Activated naive CD4-positive, alpha-beta T cell treated with anti-CD3 and anti-CD28 coated beads for 36 hours (primary cell): ENCODE measurements around the gene CSTPP1. TPM values are rescaled to one million over a fixed set of nuclear protein-coding genes. Genes with fewer than 3 reads are reported as not detected.

Experiments used
- CTCF ChIA-PET: fragments of 350-600 bp; sonication (Branson Sonifier 250); formaldehyde crosslinking; loops from one replicate; lab custom pipeline; 2021; ENCODE audit warnings: antibody characterized with exemption; lab: Charles Lee
- DNase-seq: peaks from one replicate; pipeline ENCODE4 v3.0.0-alpha.2; 2020
- H3K27ac Mint-ChIP-seq: one replicate; pipeline ENCODE4 v1.8.0; 2021; ENCODE audit warnings: mild to moderate bottlenecking, mixed read lengths
- H3K27me3 Mint-ChIP-seq: one replicate; pipeline ENCODE4 v1.8.0; 2021; ENCODE audit warnings: low read depth, mixed read lengths
- H3K36me3 Mint-ChIP-seq: one replicate; pipeline ENCODE4 v1.8.0; 2021; ENCODE audit warnings: low read depth, mixed read lengths
- H3K4me1 Mint-ChIP-seq: one replicate; pipeline ENCODE4 v1.8.0; 2021; ENCODE audit warnings: low read depth, mixed read lengths
- H3K4me3 Mint-ChIP-seq: one replicate; pipeline ENCODE4 v1.8.0; 2021; ENCODE audit warnings: mild to moderate bottlenecking, moderate library complexity, mixed read lengths
- H3K9me3 Mint-ChIP-seq: one replicate; pipeline ENCODE4 v1.8.0; 2021; ENCODE audit warnings: mixed read lengths
- intact Hi-C: fragments of 100-400 bp; cut with micrococcal nuclease; formaldehyde crosslinking; loops from one replicate; pipeline ENCODE4 v1.15.1; 2023
- total RNA-seq, 2 experiments: library from RNA; stranded (reverse); gene quantifications; one replicate each; pipeline ENCODE4 v1.2.3, GENCODE V29; 2021

CSTPP1 gene
- total RNA-seq, 2 experiments from 2014 or later = 14.0 TPM

DNA sequence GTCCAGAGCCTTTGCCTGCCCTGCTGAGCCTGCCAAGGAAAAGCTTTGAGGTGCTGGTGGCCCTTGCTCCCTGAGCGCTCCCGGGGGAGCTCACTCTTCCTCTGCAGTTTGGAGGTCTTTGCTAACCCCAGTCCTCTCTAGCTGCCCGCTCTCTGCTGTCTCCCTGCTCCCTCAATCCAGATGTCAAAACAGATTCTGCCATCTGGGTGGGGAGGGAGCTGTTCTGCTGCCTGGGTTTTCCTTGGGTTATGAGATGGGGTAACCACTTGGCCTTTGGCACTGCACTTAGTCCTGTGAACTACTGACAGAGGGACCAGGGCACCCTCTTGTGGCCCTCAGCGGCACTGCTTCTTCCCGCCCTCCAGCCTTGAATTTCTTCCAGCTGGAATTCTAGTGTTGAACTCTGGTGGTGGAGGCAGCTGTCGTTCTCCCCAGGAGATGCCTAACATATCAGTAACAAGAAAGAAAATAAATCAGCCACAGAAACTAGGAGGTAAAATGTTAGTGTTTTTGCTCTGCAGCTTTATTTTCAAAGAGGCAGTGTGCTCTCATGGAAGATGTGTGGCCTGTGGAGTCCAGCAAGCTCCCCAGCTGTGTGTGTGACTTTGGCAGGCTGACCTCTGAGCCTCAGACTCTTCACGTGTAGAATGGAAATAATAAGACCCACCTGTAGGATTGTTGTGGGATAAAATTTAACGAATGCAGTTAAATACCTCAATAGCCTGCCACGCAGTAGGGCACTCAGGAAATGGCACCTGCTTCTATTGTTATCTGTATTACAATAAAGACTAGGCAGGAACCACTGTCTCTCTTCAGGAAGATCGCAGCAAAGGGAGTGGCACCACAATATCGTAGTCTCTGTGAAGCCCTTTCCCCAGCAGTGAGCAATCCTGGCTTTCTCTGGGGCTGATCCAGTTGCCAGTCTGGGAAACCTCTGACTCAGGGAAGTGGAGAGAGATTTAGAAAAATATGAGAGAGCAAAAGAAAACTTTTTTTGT is 216.7 kb downstream of the CSTPP1 start:
- CTCF ChIA-PET = interaction anchor here (0.6 to 3.5 kb wide), 55 partner anchors 9 to 452 kb away, joined by 3 to 38 read pairs (median 4); partner anchors contain the start of genes ARFGAP2, LRP4 and ZNF408
- no peak overlapping the region for H3K4me3 Mint-ChIP-seq
- H3K36me3 Mint-ChIP-seq = no peaks in the 10 kb centered on the region
- peaks cover 29% of the 10 kb centered on the region for H3K4me1 Mint-ChIP-seq
- H3K9me3 Mint-ChIP-seq = no peaks in the 10 kb centered on the region
- no peaks in the 10 kb centered on the region for H3K27me3 Mint-ChIP-seq
- no peak overlapping the region for H3K27ac Mint-ChIP-seq
- intact Hi-C loops = loop anchor here (1.0 kb wide), 2 partner anchors 233 to 264 kb away; no protein-coding TSS in a partner anchor
- DNase-seq = peak; percentile 72

- H3K27ac Mint-ChIP-seq = no peak overlapping the region
These were observed 218.3 kb downstream of the CSTPP1 start for GRCh38 chr11:47154616-47155570.

GRCh38 chr11:47155879-47156278 is 219.3 kb downstream of the CSTPP1 start:
- H3K27me3 Mint-ChIP-seq = no peaks in the 10 kb centered on the region
- CTCF ChIA-PET = interaction anchor here (0.6 to 2.2 kb wide), 3 partner anchors 219 to 259 kb away, joined by 3 to 12 read pairs (median 4); partner anchors contain the start of genes CSTPP1 and LRP4
- H3K9me3 Mint-ChIP-seq = no peaks in the 10 kb centered on the region
- peaks cover 29% of the 10 kb centered on the region for H3K4me1 Mint-ChIP-seq
- DNase-seq = no peak
- H3K27ac Mint-ChIP-seq = no peak overlapping the region
- no peaks in the 10 kb centered on the region for H3K36me3 Mint-ChIP-seq
- no peak overlapping the region for H3K4me3 Mint-ChIP-seq
- intact Hi-C loops = no loop called here

More at GRCh38 chr11:47154616-47155570, 218.3 kb downstream of the CSTPP1 start:
- no peaks in the 10 kb centered on the region for H3K27me3 Mint-ChIP-seq
- CTCF ChIA-PET = interaction anchor here (0.6 to 3.5 kb wide), 10 partner anchors 8 to 271 kb away, joined by 3 to 38 read pairs (median 8); partner anchors contain the start of genes CSTPP1 and LRP4
- no peak overlapping the region for H3K4me3 Mint-ChIP-seq
- intact Hi-C loops = no loop called here
- H3K36me3 Mint-ChIP-seq = no peaks in the 10 kb centered on the region
- peak; percentile 31 for DNase-seq
- no peaks in the 10 kb centered on the region for H3K9me3 Mint-ChIP-seq
- peaks cover 29% of the 10 kb centered on the region for H3K4me1 Mint-ChIP-seq

DNA sequence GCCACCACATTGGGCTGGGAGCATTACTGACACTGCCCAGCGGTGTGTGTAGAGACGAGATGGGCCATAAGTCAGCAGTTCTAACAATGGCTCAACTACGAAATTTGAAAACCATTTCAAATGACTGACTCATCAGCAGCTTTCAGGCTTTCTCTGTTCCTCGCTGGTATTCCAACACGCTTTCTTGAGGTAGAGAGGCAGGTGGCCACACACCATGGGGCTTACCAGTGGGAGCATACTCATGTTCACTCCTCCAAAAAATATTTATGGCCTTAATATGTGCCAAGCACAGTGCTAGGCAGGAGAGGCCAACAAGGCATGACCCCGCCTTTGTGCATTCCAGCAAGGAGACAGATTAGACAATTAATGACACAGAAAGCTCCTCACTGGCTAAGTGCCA is 219.8 kb downstream of the CSTPP1 start:
- intact Hi-C loops = no loop called here
- Mint-ChIP-seq H3K27ac (no peak overlapping the region), H3K4me1 (peaks cover 29% of the 10 kb centered on the region), H3K4me3 (no peak overlapping the region), H3K36me3 (no peaks in the 10 kb centered on the region), H3K27me3 (no peaks in the 10 kb centered on the region), H3K9me3 (no peaks in the 10 kb centered on the region)
- CTCF ChIA-PET = interaction anchor here (2.2 kb wide), 1 partner anchor 237 kb away, joined by 12 read pairs; the partner anchor contains the start of gene LRP4
- no peak for DNase-seq

GRCh38 chr11:47156951-47157350 is 220.4 kb downstream of the CSTPP1 start:
- Mint-ChIP-seq H3K4me3 (no peak overlapping the region), H3K27ac (no peak overlapping the region), H3K36me3 (no peaks in the 10 kb centered on the region), H3K9me3 (no peaks in the 10 kb centered on the region), H3K4me1 (peaks cover 29% of the 10 kb centered on the region), H3K27me3 (no peaks in the 10 kb centered on the region)
- CTCF ChIA-PET = interaction anchor here (1.5 kb wide), 1 partner anchor 19 kb away, joined by 4 read pairs; no protein-coding TSS in a partner anchor
- no peak for DNase-seq
- intact Hi-C loops = no loop called here

GRCh38 chr11:47157805-47158204 is 221.2 kb downstream of the CSTPP1 start:
- DNase-seq = no peak
- Mint-ChIP-seq H3K4me1 (peaks cover 29% of the 10 kb centered on the region), H3K9me3 (no peaks in the 10 kb centered on the region), H3K4me3 (no peak overlapping the region), H3K27ac (no peak overlapping the region), H3K36me3 (no peaks in the 10 kb centered on the region), H3K27me3 (no peaks in the 10 kb centered on the region)
- intact Hi-C loops = no loop called here
- CTCF ChIA-PET = interaction anchor here (1.5 kb wide), 1 partner anchor 18 kb away, joined by 4 read pairs; no protein-coding TSS in a partner anchor

DNA sequence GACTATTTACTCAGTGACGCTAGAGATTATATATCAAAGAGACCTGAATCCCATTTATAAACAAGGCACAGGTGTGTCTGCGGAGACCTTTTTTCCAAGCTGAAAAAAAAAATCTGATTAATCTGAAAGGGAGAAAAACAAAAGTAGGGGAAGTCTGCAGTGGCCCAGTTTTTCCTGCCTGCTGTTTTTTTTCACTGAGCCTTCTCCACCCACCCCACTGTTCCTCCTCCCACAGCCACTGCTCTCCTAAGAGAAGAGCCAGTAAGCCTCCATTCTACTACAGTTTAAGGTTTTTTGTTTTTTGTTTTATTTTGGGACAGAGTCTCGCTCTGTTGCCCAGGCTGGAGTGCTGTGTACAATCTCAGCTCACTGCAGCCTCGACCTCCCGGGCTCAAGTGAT is 221.7 kb downstream of the CSTPP1 start:
- Mint-ChIP-seq H3K27ac (peak overlapping the region; percentile 31), H3K4me3 (no peak overlapping the region), H3K27me3 (no peaks in the 10 kb centered on the region), H3K36me3 (peaks cover 1% of the 10 kb centered on the region), H3K4me1 (peaks cover 25% of the 10 kb centered on the region), H3K9me3 (no peaks in the 10 kb centered on the region)
- no peak for DNase-seq
- CTCF ChIA-PET = interaction anchor here (1.5 kb wide), 1 partner anchor 18 kb away, joined by 4 read pairs; no protein-coding TSS in a partner anchor
- intact Hi-C loops = no loop called here

DNA sequence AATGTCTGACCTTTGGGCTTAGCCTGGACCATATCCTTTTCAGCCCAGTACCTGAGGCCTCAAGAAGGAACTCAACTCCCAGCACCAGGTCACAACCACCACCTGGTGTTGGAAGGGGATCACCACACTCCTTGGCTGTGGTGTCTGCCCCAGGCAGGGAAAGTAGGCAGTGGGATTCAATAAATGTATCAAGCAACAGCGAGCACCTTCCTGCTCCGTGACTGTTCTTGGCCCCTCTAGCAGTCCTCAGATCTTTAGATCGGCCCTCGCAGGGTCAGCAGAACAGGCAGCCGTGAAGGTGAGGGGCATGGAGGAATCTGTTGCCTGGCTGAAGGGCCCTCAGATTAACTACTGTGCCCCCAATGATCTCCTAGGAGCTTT is 224.2 kb downstream of the CSTPP1 start:
- Mint-ChIP-seq H3K27me3 (no peaks in the 10 kb centered on the region), H3K9me3 (no peaks in the 10 kb centered on the region), H3K4me3 (no peak overlapping the region), H3K4me1 (peaks cover under 1% of the 10 kb centered on the region), H3K36me3 (peaks cover 6% of the 10 kb centered on the region), H3K27ac (no peak overlapping the region)
- intact Hi-C loops = loop anchor here (1.0 to 5.0 kb wide), 2 partner anchors 271 to 292 kb away; no protein-coding TSS in a partner anchor
- no peak for DNase-seq
- CTCF ChIA-PET = interaction anchor here (0.6 to 1.5 kb wide), 7 partner anchors 9 to 272 kb away, joined by 3 to 4 read pairs (median 3); no protein-coding TSS in a partner anchor

- CTCF ChIA-PET = interaction anchor here (0.6 to 2.4 kb wide), 15 partner anchors 8 to 726 kb away, joined by 3 to 18 read pairs (median 3); partner anchors contain the start of gene DDB2
- Mint-ChIP-seq H3K4me1 (no peaks in the 10 kb centered on the region), H3K9me3 (no peaks in the 10 kb centered on the region), H3K27me3 (no peaks in the 10 kb centered on the region), H3K27ac (no peak overlapping the region), H3K36me3 (peaks cover 6% of the 10 kb centered on the region), H3K4me3 (no peak overlapping the region)
- intact Hi-C loops = loop anchor here (1.0 to 5.0 kb wide), 2 partner anchors 272 to 291 kb away; no protein-coding TSS in a partner anchor
- peak; percentile 67 for DNase-seq
These were observed 224.7 kb downstream of the CSTPP1 start for GRCh38 chr11:47161134-47161854.

DNA sequence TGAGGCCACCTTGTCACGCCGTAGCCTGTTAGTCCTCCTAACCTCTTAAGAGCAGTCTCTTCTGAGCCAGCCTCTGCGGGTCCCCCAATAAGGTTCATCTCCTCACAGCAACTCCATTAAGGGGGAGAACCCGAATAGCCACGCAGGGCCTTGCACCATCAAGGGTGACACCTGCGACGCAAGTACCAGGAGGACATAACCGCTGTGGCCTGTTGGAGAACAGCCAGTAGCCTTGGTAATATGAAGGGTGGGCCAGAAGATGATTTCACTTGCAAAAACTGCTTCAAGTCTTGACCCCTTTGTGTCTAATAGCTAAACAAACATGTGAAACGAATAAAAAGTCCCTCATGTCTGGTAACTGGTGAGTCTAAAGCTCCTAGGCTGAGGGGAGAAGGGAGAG is 225.3 kb downstream of the CSTPP1 start:
- Mint-ChIP-seq H3K4me3 (no peak overlapping the region), H3K9me3 (no peaks in the 10 kb centered on the region), H3K36me3 (peaks cover 6% of the 10 kb centered on the region), H3K27ac (no peak overlapping the region), H3K27me3 (no peaks in the 10 kb centered on the region), H3K4me1 (no peaks in the 10 kb centered on the region)
- CTCF ChIA-PET = interaction anchor here (0.6 to 2.4 kb wide), 10 partner anchors 9 to 725 kb away, joined by 3 to 18 read pairs (median 4); partner anchors contain the start of gene DDB2
- intact Hi-C loops = loop anchor here (1.0 to 5.0 kb wide), 2 partner anchors 273 to 290 kb away; no protein-coding TSS in a partner anchor
- DNase-seq = no peak
